ENCODE data around the gene PGAM2.

The PGAM2 gene

GRCh38 chr7:44085546-44085945 is 20.2 kb upstream of the PGAM2 start:
- DNase-seq (ENCODE audit: low read depth in 2 of 2) = no peak

- DNase-seq (ENCODE audit: low read depth in 2 of 2) = no peak
Observed at GRCh38 chr7:44084701-44085100, 19.3 kb upstream of the PGAM2 start.

- no peak for DNase-seq (ENCODE audit: low read depth in 2 of 2)
Observed at GRCh38 chr7:44083796-44084195, 18.4 kb upstream of the PGAM2 start.

- peak; percentile 96 to 99 for DNase-seq (ENCODE audit: low read depth in 2 of 2)
Observed at GRCh38 chr7:44082541-44083207, 17.3 kb upstream of the PGAM2 start.

- no peak for DNase-seq (ENCODE audit: low read depth in 2 of 2)
Observed at GRCh38 chr7:44081266-44081748, 15.9 kb upstream of the PGAM2 start.

GRCh38 chr7:44080686-44081265 is 15.4 kb upstream of the PGAM2 start:
- no peak for DNase-seq (ENCODE audit: low read depth in 2 of 2)

- DNase-seq (ENCODE audit: low read depth in 2 of 2) = no peak
Observed at GRCh38 chr7:44080118-44080517, 14.8 kb upstream of the PGAM2 start.

- DNase-seq (ENCODE audit: low read depth in 2 of 2) = no peak
Observed at GRCh38 chr7:44079331-44080021, 14.1 kb upstream of the PGAM2 start.

GRCh38 chr7:44078521-44078920 is 13.2 kb upstream of the PGAM2 start:
- DNase-seq (ENCODE audit: low read depth in 2 of 2) = no peak

- DNase-seq (ENCODE audit: low read depth in 2 of 2) = no peak
Observed at GRCh38 chr7:44077681-44078091, 12.3 kb upstream of the PGAM2 start.

- no peak for DNase-seq (ENCODE audit: low read depth in 2 of 2)
Observed at GRCh38 chr7:44077061-44077460, 11.7 kb upstream of the PGAM2 start.

- DNase-seq (ENCODE audit: low read depth in 2 of 2) = no peak
Observed at GRCh38 chr7:44076101-44076895, 10.9 kb upstream of the PGAM2 start.

- DNase-seq (ENCODE audit: low read depth in 2 of 2) = no peak
Observed at GRCh38 chr7:44075296-44076075, 10.1 kb upstream of the PGAM2 start.

GRCh38 chr7:44074349-44074695 is 9.0 kb upstream of the PGAM2 start:
- DNase-seq (ENCODE audit: low read depth in 2 of 2) = no peak

GRCh38 chr7:44073664-44074348 is 8.4 kb upstream of the PGAM2 start:
- DNase-seq (ENCODE audit: low read depth in 2 of 2) = peak; percentile 46 to 71

GRCh38 chr7:44072364-44073231 is 7.2 kb upstream of the PGAM2 start:
- DNase-seq (ENCODE audit: low read depth in 2 of 2) = no peak

- no peak for DNase-seq (ENCODE audit: low read depth in 2 of 2)
Observed at GRCh38 chr7:44071726-44072363, 6.5 kb upstream of the PGAM2 start.

GRCh38 chr7:44068054-44068453 is 2.7 kb upstream of the PGAM2 start:
- DNase-seq (ENCODE audit: low read depth in 2 of 2) = no peak
